ENCODE results near the gene ZNF827. TPM values are rescaled to one million over a fixed set of nuclear protein-coding genes. Genes with fewer than 3 reads are reported as not detected.
A peak's percentile ranks its signal among the peaks of the same experiment; 100 is the strongest.

Gene ZNF827
- total RNA-seq, 1 donor, result 16.3 TPM

DNA sequence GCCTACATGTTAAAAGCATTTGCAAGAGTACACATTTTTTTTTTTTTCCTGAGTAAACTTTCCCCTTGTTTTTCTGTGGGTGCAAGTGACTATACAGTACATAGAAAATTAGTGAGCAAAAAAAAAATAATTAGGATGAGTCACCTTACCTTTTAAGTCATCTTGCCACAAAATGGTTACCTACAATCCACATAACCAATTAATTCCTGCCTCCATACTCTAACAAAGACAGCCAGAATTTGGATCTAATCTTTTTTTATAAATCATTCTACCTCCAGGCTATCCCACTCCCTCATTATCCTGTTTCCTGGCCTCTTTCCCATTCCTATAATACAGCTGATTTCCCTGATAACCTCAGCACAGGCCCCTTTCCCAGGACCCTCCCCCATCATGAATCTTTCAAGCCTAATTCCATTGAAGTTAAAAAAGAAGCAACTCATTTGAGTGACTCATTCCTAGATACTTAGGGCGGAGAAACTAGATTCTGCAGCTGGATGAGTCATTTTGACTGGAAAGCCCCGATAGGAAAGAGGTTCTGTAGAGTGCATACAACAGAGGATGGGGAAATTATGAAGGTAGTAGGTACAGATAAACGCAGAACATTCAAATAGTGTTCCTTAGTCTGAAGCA lies 130.5 kb downstream of the ZNF827 start:
- peak; percentile 72 for DNase-seq (ENCODE audit: insufficient read length, low spot score, missing footprints)
- no peak overlapping the region for H2AFZ ChIP-seq (ENCODE audit: low read length)

DNA sequence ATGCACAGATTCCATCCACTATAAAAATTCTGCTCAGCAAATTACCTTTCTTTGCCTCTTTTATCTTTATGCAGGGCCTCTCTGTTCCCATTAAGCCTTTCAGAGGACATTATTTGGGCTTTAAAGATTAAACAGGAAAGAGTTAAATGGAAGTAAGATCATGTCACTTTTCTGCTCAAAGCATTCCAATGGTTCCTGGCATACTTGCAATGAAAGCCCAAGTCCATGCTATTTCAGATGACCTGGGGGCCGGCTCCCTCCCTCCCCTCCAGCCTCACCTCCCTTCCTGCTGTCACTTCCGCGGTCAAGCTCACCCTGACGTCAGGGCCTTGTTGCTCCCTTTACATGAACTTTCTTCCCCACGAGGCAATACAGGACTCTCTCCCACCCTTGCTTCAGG lies 133.1 kb downstream of the ZNF827 start:
- no peak for DNase-seq (ENCODE audit: insufficient read length, low spot score, missing footprints)
- no peak overlapping the region for H3K27ac ChIP-seq (ENCODE audit: low read depth, low read length)

More for the DNA sequence above, 130.5 kb downstream of the ZNF827 start:
- Histone ChIP-seq H3K79me2 (ENCODE audit: insufficient read depth, low read length) (no peaks in the 10 kb centered on the region), H3K36me3 (ENCODE audit: insufficient read depth, low read length) (peaks cover 3% of the 10 kb centered on the region), H3K27ac (ENCODE audit: low read depth, low read length) (peak overlapping the region; percentile 86), H3K27me3 (ENCODE audit: insufficient read depth, low read length) (no peaks in the 10 kb centered on the region), H3K4me3 (ENCODE audit: insufficient read depth, low read length) (no peak overlapping the region), H3K4me1 (ENCODE audit: insufficient read depth, low read length) (peaks cover 41% of the 10 kb centered on the region), H4K20me1 (ENCODE audit: insufficient read depth, low read length) (no peaks in the 10 kb centered on the region), H3K4me2 (ENCODE audit: insufficient read depth, low read length) (peak overlapping the region; percentile 64), H3K9me3 (ENCODE audit: low read depth, low read length) (no peaks in the 10 kb centered on the region)
- TF ChIP-seq, protein P1, sequence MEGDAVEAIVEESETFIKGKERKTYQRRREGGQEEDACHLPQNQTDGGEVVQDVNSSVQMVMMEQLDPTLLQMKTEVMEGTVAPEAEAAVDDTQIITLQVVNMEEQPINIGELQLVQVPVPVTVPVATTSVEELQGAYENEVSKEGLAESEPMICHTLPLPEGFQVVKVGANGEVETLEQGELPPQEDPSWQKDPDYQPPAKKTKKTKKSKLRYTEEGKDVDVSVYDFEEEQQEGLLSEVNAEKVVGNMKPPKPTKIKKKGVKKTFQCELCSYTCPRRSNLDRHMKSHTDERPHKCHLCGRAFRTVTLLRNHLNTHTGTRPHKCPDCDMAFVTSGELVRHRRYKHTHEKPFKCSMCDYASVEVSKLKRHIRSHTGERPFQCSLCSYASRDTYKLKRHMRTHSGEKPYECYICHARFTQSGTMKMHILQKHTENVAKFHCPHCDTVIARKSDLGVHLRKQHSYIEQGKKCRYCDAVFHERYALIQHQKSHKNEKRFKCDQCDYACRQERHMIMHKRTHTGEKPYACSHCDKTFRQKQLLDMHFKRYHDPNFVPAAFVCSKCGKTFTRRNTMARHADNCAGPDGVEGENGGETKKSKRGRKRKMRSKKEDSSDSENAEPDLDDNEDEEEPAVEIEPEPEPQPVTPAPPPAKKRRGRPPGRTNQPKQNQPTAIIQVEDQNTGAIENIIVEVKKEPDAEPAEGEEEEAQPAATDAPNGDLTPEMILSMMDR (IDR thresholded peaks at IDR 0.05; ENCODE audit: extremely low read depth, low read depth, low read length), result no peak

DNA sequence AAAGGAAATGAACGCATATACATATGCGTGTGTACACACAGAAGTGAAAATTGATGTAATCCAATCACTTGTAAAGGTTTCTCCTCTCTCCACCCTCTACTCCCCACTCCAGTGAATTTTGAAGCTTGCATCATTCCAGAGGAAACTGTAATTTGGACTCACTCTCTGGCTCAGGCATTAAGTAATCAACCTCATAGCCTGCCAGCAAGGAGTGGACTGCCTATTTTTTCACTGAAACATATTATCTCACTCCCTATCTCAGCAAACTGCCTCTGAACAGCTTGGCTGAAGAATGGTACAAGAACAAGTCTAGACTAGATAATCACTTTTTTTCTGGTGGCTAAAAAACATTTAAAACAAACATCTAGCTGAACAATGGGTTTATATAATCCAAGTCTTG lies 134.5 kb downstream of the ZNF827 start:
- H3K4me1 ChIP-seq (ENCODE audit: insufficient read depth, low read length), result peaks cover 38% of the 10 kb centered on the region
- no peak overlapping the region for H3K4me3 ChIP-seq (ENCODE audit: insufficient read depth, low read length)
- DNase-seq (ENCODE audit: insufficient read length, low spot score, missing footprints), result peak; percentile 75
- no peaks in the 10 kb centered on the region for H3K27me3 ChIP-seq (ENCODE audit: insufficient read depth, low read length)
- no peak overlapping the region for H2AFZ ChIP-seq (ENCODE audit: low read length)
- TF ChIP-seq, protein P1 (IDR thresholded peaks at IDR 0.05; ENCODE audit: extremely low read depth, low read depth, low read length), result no peak
- no peaks in the 10 kb centered on the region for H4K20me1 ChIP-seq (ENCODE audit: insufficient read depth, low read length)
- H3K79me2 ChIP-seq (ENCODE audit: insufficient read depth, low read length), result no peaks in the 10 kb centered on the region
- H3K9me3 ChIP-seq (ENCODE audit: low read depth, low read length), result no peaks in the 10 kb centered on the region
- H3K27ac ChIP-seq (ENCODE audit: low read depth, low read length), result peak overlapping the region; percentile 61
- no peaks in the 10 kb centered on the region for H3K36me3 ChIP-seq (ENCODE audit: insufficient read depth, low read length)
- H3K4me2 ChIP-seq (ENCODE audit: insufficient read depth, low read length), result peak overlapping the region; percentile 38

More for the DNA sequence above, 133.1 kb downstream of the ZNF827 start:
- Histone ChIP-seq H3K4me1 (ENCODE audit: insufficient read depth, low read length) (peaks cover 41% of the 10 kb centered on the region), H4K20me1 (ENCODE audit: insufficient read depth, low read length) (no peaks in the 10 kb centered on the region), H3K4me3 (ENCODE audit: insufficient read depth, low read length) (no peak overlapping the region), H3K4me2 (ENCODE audit: insufficient read depth, low read length) (no peak overlapping the region), H3K79me2 (ENCODE audit: insufficient read depth, low read length) (no peaks in the 10 kb centered on the region), H3K27me3 (ENCODE audit: insufficient read depth, low read length) (no peaks in the 10 kb centered on the region), H2AFZ (ENCODE audit: low read length) (no peak overlapping the region), H3K36me3 (ENCODE audit: insufficient read depth, low read length) (no peaks in the 10 kb centered on the region), H3K9me3 (ENCODE audit: low read depth, low read length) (no peaks in the 10 kb centered on the region)
- TF ChIP-seq, protein P1 (IDR thresholded peaks at IDR 0.05; ENCODE audit: extremely low read depth, low read depth, low read length), result no peak

DNA sequence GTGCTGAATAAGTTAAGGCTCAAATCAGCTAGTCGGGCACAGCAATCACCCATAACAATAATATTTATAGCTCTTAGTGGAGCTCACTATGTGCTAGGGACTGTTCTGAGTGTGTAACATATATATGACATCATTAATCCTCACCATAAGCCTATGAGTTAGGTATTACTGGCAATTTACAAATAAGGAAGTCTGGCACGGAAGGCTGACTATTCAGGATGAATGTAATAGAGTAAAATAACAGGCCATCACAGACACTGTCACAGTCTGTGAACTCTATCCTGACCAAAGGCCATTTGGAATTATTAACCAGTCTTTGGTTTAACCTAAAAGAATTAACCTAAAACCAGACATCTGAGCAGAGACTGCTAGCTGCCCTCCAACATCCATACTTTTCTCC lies 139.4 kb downstream of the ZNF827 start:
- Histone ChIP-seq H3K36me3 (ENCODE audit: insufficient read depth, low read length) (no peaks in the 10 kb centered on the region), H4K20me1 (ENCODE audit: insufficient read depth, low read length) (no peaks in the 10 kb centered on the region), H2AFZ (ENCODE audit: low read length) (no peak overlapping the region), H3K4me3 (ENCODE audit: insufficient read depth, low read length) (no peak overlapping the region), H3K27me3 (ENCODE audit: insufficient read depth, low read length) (no peaks in the 10 kb centered on the region), H3K4me1 (ENCODE audit: insufficient read depth, low read length) (peaks cover 12% of the 10 kb centered on the region), H3K27ac (ENCODE audit: low read depth, low read length) (no peak overlapping the region), H3K79me2 (ENCODE audit: insufficient read depth, low read length) (no peaks in the 10 kb centered on the region), H3K9me3 (ENCODE audit: low read depth, low read length) (no peaks in the 10 kb centered on the region), H3K4me2 (ENCODE audit: insufficient read depth, low read length) (no peak overlapping the region)
- no peak for DNase-seq (ENCODE audit: insufficient read length, low spot score, missing footprints)
- TF ChIP-seq, protein P1 (IDR thresholded peaks at IDR 0.05; ENCODE audit: extremely low read depth, low read depth, low read length), result no peak

Measured in osteoblast (primary cell).